Pericardium fibroblast (primary cell): ENCODE measurements around the gene ATP11A. TPM values are rescaled to one million over a fixed set of nuclear protein-coding genes. Genes with fewer than 3 reads are reported as not detected.

Source experiments
- total RNA-seq: library from RNA; depleted of rRNA; stranded (reverse); fragments of >200 nt; gene quantifications from 2 replicates; pipeline ENCODE4 v1.2.3, GENCODE V29; 2015

The ATP11A gene
- total RNA-seq = 9.0 and 14.4 TPM in 2 replicates

DNA sequence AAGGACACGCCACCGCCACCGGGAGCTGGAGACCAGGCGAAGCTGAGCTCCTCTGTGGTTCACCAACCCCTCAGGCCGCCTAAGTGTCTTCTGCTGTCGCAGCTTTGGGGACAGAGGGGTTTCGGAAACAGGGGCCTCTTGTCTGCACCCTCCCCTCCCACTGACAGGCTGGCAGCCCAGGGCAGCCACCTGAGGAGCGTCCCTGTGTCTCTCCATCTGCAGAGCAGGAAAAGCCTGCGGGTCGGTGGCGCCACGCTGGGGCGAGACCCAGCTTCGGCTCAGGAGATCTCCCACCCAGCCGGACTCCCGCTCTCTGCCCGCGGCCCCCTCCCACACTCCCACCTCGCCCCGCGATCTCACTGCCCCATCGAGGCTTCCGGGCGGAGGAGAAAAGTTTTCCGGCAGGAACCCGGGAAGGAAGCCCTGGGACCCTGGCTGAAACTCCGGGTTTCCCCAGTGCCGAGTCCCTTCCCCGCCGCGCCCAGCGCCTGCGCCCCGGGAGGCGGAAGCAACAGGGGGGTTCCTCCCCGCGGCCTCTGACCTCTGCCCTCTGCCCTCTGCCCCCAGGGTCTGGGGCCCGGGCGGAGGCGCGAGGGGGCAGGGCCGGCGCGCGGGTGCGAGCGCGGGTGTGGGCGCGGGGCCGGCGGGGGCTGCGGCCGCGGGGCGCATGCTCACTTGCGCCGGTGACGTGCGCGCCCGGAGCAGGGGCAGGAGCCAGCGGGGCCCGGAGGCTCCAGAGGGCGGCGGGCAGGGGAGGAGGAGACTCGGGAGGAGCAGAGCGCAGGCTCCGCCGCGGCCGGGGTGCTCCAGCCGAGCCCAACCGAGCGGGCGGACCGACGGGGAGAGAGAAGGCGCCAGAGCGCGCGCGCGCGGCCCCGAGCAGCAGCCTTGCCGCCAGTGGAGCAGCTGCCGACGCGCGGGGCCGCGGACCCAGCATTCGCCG, at the start of gene ATP11A:
Gene ATP11A (plus strand): TSS at position 736 of the 943 bp plus-strand sequence. CDS start 379 bp downstream, outside the sequence.

Other genes with a start within 250 kb of the ATP11A start
- gene TUBGCP3, start 101.9 kb upstream of the ATP11A start, total RNA-seq = 7.1 and 7.2 TPM in 2 replicates